Right lobe of liver (tissue), 4 donors: ENCODE measurements around the gene RPS6KA2.

Experiments
- CTCF ChIP-seq, 4 donors: fragments of 200-600 bp in 3 of 4; fragments of 450-650 bp in 1 of 4; IDR thresholded peaks; one replicate each; pipeline versions ENCODE4 v1.5.1 to v1.8.0; 2016 to 2022; ENCODE audit warnings: antibody characterized with exemption in 4 of 4, mild to moderate bottlenecking in 2 of 4
- POLR2A ChIP-seq: fragments of 450-650 bp; IDR thresholded peaks from one replicate; pipeline ENCODE4 v1.6.1; 2017; ENCODE audit warnings: antibody characterized with exemption, mild to moderate bottlenecking
- donor health status: DM: no; HTN: no; CAD: no.
- donor health status: DM: no; HTN: no; CAD: no.
- donor health status: DM: no; HTN: yes; CAD: no.

- TF ChIP-seq CTCF (IDR thresholded peaks at IDR 0.05), result no peak
- TF ChIP-seq POLR2A, result no peak
Measured at GRCh38 chr6:166493427-166494100, 133.5 kb downstream of the RPS6KA2 start.
